IgD-negative memory B cell (primary cell): ENCODE results near the gene UBE2F. TPM values are rescaled to one million over a fixed set of nuclear protein-coding genes. Genes with fewer than 3 reads are reported as not detected.
"Not testable (repeated sequence)": the region's sequence is repeated elsewhere in the genome, so short reads cannot be mapped to it uniquely, and the experiment has no call there.

Experiments
- H3K27ac Mint-ChIP-seq, 3 donors: one replicate each; pipeline ENCODE4 v1.8.0; 2020 to 2022; ENCODE audit warnings: mild to moderate bottlenecking in 3 of 3, mixed read lengths in 3 of 3, moderate library complexity in 1 of 3
- H3K27me3 Mint-ChIP-seq: one replicate; pipeline ENCODE4 v1.8.0; 2021; ENCODE audit warnings: mixed read lengths
- H3K36me3 Mint-ChIP-seq: one replicate; pipeline ENCODE4 v1.8.0; 2020; ENCODE audit warnings: mild to moderate bottlenecking, mixed read lengths
- H3K4me1 Mint-ChIP-seq, 3 donors: one replicate each; pipeline ENCODE4 v1.8.0; 2020 to 2022; ENCODE audit warnings: mixed read lengths in 3 of 3, mild to moderate bottlenecking in 1 of 3
- H3K4me3 Mint-ChIP-seq, 4 donors: one replicate each; pipeline ENCODE4 v1.8.0; 2020 to 2022; ENCODE audit warnings: mild to moderate bottlenecking in 4 of 4, mixed read lengths in 4 of 4, moderate library complexity in 3 of 4
- H3K9me3 Mint-ChIP-seq, 3 donors: one replicate each; pipeline ENCODE4 v1.8.0; 2020 to 2021; ENCODE audit warnings: mixed read lengths in 3 of 3, mild to moderate bottlenecking in 1 of 3
- polyA plus RNA-seq: library from polyadenylated mRNA; unstranded; fragments of 300-500 nt; fragmentation: Illumina TruSeq; gene quantifications from one replicate; pipeline ENCODE4 v1.2.3, GENCODE V29; 2021

Gene UBE2F
- polyA plus RNA-seq, 1 donor from 2014 or later, result 48.4 TPM

DNA sequence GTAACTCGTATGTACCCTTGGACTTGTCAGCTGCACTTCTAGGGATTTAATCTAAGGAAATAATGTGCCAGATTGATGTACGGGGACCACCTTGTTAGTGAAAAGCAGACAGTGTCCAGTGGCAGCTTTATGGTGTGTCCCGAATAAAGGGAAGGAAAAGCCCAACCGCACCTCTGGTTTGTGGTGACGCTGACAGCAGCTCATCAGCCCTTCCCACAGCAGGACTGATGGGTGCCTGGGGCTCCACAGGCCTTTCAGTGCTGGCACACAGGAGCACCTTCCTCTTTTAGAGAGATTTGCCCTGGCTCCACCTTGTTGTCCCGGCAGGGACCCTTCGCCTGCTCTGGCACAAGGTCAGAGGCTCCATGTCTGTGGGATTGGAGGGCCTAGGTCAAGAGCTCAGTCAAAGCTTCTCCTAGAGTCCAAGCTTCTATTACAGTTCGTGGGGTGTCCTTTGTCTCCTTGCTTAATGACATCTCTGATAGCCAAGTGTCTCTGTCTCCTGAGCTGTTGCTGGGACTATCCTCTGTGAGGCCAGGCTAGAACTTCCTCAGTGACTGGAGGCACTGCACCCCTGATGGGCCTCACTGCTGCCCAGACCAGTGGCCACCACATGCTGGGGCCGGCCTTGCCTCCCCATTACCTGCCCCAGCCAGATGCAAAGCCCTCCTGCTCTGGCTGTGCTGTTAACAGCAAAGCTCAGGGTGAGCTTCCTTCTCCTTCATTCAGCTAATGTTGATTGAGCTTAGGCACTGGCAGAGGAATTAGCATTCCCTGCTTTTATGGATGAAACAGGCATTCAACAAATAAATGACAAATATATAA lies 61.0 kb downstream of the UBE2F start:
- no peak overlapping the region for H3K27ac Mint-ChIP-seq
- peak overlapping the region in 1 of 4 donors; percentile 23 for H3K4me3 Mint-ChIP-seq
- H3K4me1 Mint-ChIP-seq, result no peaks in the 10 kb centered on the region
- no peaks in the 10 kb centered on the region for H3K9me3 Mint-ChIP-seq
- H3K27me3 Mint-ChIP-seq, result no peaks in the 10 kb centered on the region
- peaks cover 11% of the 10 kb centered on the region for H3K36me3 Mint-ChIP-seq

DNA sequence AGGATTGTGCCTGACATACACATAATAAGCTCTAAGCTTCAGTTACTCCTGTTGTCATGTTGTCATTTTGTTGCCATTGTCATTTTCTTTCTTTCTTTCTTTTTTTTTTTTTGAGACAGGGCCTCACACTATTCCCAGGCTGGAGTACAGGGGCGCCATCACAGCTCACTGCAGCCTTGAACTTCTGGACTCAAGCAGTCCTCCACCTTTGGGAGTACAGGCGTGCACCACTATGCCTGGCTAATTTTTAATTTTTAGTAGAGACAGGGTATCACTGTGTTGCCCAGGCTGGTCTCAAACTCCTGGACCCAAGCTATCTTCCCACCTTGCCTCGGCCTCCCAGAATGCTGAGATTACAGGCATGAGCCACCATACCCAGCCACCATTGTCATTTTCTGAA lies 63.0 kb downstream of the UBE2F start:
- no peaks in the 10 kb centered on the region for H3K27me3 Mint-ChIP-seq
- H3K4me1 Mint-ChIP-seq, result no peaks in the 10 kb centered on the region
- peaks cover 11% of the 10 kb centered on the region for H3K36me3 Mint-ChIP-seq
- no peaks in the 10 kb centered on the region for H3K9me3 Mint-ChIP-seq
- H3K27ac Mint-ChIP-seq, result no peak overlapping the region
- H3K4me3 Mint-ChIP-seq, result no peak overlapping the region

- H3K36me3 Mint-ChIP-seq, result peaks cover 11% of the 10 kb centered on the region
- no peak overlapping the region for H3K4me3 Mint-ChIP-seq
- no peaks in the 10 kb centered on the region for H3K4me1 Mint-ChIP-seq
- H3K27ac Mint-ChIP-seq, result no peak overlapping the region
- no peaks in the 10 kb centered on the region for H3K9me3 Mint-ChIP-seq
- H3K27me3 Mint-ChIP-seq, result no peaks in the 10 kb centered on the region
These were observed 63.8 kb downstream of the UBE2F start for GRCh38 chr2:238030422-238031155.

GRCh38 chr2:238031751-238032150 lies 64.9 kb downstream of the UBE2F start:
- peak overlapping the region in 1 of 3 donors; percentile 59 for H3K27ac Mint-ChIP-seq
- H3K4me1 Mint-ChIP-seq, result no peaks in the 10 kb centered on the region
- peaks cover 13% of the 10 kb centered on the region for H3K36me3 Mint-ChIP-seq

GRCh38 chr2:238032755-238033337 lies 66.0 kb downstream of the UBE2F start:
- Mint-ChIP-seq H3K27ac (no peak overlapping the region), H3K36me3 (peaks cover 9% of the 10 kb centered on the region), H3K27me3 (no peaks in the 10 kb centered on the region), H3K4me3 (no peak overlapping the region), H3K4me1 (no peaks in the 10 kb centered on the region), H3K9me3 (no peaks in the 10 kb centered on the region)

More at GRCh38 chr2:238031751-238032150, 64.9 kb downstream of the UBE2F start:
- Mint-ChIP-seq H3K9me3 (no peaks in the 10 kb centered on the region), H3K27me3 (no peaks in the 10 kb centered on the region), H3K4me3 (no peak overlapping the region)

DNA sequence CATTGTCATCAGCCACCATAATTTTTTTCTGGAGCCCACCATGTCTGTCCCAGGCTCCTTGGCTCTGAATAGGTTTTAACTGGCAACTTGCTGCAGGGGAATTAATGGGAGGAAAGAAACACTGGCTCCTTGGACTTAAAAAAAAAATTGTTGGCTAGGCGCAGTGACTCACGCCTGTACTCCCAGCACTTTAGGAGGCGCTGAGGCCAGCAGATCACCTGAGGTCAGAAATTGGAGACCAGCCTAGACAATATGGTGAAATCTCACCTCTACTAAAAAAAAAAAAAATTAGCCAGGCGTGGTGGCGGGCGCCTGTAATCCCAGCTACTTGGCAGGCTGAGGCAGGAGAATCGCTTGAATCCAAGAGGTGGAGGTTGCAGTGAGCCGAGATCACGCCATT lies 67.2 kb downstream of the UBE2F start:
- H3K27me3 Mint-ChIP-seq, H3K4me1 Mint-ChIP-seq, H3K27ac Mint-ChIP-seq, H3K9me3 Mint-ChIP-seq, H3K4me3 Mint-ChIP-seq, H3K36me3 Mint-ChIP-seq: not testable (repeated sequence)

DNA sequence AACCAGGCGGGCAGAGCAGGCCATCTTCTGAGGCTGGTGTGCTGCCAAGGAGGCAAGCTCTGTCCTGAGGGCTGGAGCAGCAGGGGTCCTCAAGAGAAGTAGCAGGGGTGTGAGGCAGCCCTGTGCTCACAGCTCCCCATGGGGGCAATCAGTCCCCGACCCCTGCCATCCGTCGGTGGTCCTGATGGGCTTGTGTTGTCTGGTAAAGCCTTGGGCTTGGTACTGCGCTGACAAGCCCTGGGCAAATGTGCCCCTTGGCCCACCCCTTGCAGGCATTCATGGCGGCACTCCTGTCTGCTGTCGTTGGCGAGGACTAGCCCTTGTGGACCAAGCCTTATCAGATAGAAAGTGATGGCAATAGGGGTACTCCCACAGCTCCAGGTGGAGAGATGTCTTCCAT lies 71.4 kb downstream of the UBE2F start:
- H3K36me3 Mint-ChIP-seq, result peaks cover 14% of the 10 kb centered on the region

GRCh38 chr2:238039151-238039550 lies 72.3 kb downstream of the UBE2F start:
- H3K27ac Mint-ChIP-seq, result peak overlapping the region in 1 of 3 donors; percentile 39
- H3K9me3 Mint-ChIP-seq, result no peaks in the 10 kb centered on the region
- H3K27me3 Mint-ChIP-seq, result no peaks in the 10 kb centered on the region
- no peak overlapping the region for H3K4me3 Mint-ChIP-seq
- peaks cover 0 to 3% (median 0%) of the 10 kb centered on the region in 3 donors for H3K4me1 Mint-ChIP-seq
- H3K36me3 Mint-ChIP-seq, result peaks cover 14% of the 10 kb centered on the region

More for the DNA sequence above, 71.4 kb downstream of the UBE2F start:
- H3K27me3 Mint-ChIP-seq, result no peaks in the 10 kb centered on the region
- no peaks in the 10 kb centered on the region for H3K9me3 Mint-ChIP-seq
- no peak overlapping the region for H3K27ac Mint-ChIP-seq
- no peak overlapping the region for H3K4me3 Mint-ChIP-seq
- H3K4me1 Mint-ChIP-seq, result peaks cover 0 to 3% (median 0%) of the 10 kb centered on the region in 3 donors

GRCh38 chr2:238039985-238040384 lies 73.2 kb downstream of the UBE2F start:
- no peaks in the 10 kb centered on the region for H3K9me3 Mint-ChIP-seq
- peaks cover 14% of the 10 kb centered on the region for H3K36me3 Mint-ChIP-seq
- H3K4me3 Mint-ChIP-seq, result no peak overlapping the region
- H3K27me3 Mint-ChIP-seq, result no peaks in the 10 kb centered on the region
- H3K4me1 Mint-ChIP-seq, result peaks cover 0 to 3% (median 0%) of the 10 kb centered on the region in 3 donors
- H3K27ac Mint-ChIP-seq, result no peak overlapping the region

DNA sequence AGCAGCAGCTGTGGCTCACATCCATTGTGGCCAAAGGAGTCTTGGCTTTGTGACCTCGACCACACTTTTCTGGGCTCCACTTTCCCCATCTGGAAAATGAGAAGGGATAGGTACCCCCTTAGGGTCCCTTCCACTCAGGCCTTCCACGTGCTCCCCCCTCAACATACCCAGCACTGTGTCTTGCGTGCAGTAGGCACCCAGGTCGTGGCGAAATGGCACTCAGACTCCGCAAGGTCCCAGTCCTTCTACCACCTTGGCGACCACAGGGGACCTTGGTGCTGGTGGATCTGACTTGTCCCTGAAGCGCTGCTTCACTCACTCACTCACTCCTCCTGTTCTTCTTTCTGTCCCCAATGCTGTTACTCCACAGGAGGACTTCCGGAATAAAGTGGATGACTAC lies 74.1 kb downstream of the UBE2F start:
- H3K4me3 Mint-ChIP-seq, result no peak overlapping the region
- no peaks in the 10 kb centered on the region for H3K27me3 Mint-ChIP-seq
- H3K36me3 Mint-ChIP-seq, result peaks cover 11% of the 10 kb centered on the region
- peaks cover 0 to 3% (median 0%) of the 10 kb centered on the region in 3 donors for H3K4me1 Mint-ChIP-seq
- H3K27ac Mint-ChIP-seq, result no peak overlapping the region
- H3K9me3 Mint-ChIP-seq, result peaks cover 0 to 2% (median 0%) of the 10 kb centered on the region in 3 donors

- H3K4me1 Mint-ChIP-seq, result peaks cover 0 to 3% (median 0%) of the 10 kb centered on the region in 3 donors
- H3K27ac Mint-ChIP-seq, result peak overlapping the region in 1 of 3 donors; percentile 43
- H3K36me3 Mint-ChIP-seq, result peaks cover 13% of the 10 kb centered on the region
- no peaks in the 10 kb centered on the region for H3K27me3 Mint-ChIP-seq
- peaks cover 0 to 2% (median 2%) of the 10 kb centered on the region in 3 donors for H3K9me3 Mint-ChIP-seq
- H3K4me3 Mint-ChIP-seq, result no peak overlapping the region
These were observed 75.3 kb downstream of the UBE2F start for GRCh38 chr2:238042090-238042489.

DNA sequence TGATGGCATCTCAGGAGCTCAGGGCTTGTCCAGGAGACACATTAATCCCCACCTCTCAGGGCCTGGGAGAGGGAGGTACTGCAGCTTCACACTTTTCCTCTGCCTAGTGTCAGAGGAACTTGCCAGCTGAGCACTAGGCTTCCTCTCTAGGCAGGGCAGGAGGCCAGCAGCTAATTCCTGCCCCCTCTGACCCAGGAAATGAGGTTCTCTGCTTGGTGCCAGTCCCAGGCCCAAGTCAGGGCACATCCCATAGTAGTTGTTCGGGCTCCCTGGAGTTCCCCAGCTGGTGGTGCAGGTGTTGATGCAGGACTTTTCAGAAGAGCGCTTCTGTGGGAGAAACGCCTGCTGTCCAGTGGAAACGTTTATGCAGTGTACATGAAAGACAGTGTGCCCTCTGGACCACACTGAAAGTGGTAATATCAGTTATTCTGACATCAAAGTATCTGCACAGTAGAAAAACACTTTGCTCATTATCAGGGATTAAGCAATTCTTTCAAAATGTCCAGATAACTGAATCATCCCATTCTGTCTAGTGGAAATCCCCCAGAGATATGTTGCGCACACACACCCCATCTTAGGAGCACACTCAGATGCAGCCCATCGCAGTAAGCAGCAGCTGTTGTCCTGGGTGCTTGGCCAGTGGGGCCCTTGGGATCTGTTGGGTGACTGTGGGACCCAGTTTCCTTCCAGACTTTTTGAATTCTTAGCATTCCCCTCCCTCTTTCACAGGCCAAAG lies 76.2 kb downstream of the UBE2F start:
- Mint-ChIP-seq H3K4me3 (no peak overlapping the region), H3K36me3 (peaks cover 14% of the 10 kb centered on the region), H3K27me3 (no peaks in the 10 kb centered on the region)

DNA sequence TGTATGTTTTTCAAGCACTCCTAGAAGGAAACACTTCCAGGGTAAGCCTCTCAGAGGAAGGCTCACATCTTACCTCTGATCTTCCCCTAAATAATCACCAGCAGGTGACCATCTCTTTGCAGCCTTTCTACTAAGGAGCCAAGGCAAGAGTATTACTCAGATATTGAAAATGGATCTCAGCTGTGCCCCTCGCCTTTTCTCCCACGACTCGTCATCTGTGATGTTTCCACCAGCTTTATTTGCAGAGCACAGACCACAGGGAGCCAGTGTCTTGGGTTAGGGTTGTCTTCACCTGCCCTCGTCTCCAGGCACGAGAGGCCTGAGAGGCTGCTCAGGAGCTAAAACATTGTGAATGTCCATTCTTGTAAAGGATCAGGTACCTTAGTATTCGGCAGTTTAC lies 77.0 kb downstream of the UBE2F start:
- Mint-ChIP-seq H3K4me1 (peaks cover 0 to 3% (median 0%) of the 10 kb centered on the region in 3 donors), H3K27ac (no peak overlapping the region), H3K4me3 (no peak overlapping the region), H3K27me3 (no peaks in the 10 kb centered on the region), H3K36me3 (peaks cover 14% of the 10 kb centered on the region), H3K9me3 (peaks cover 5 to 15% (median 7%) of the 10 kb centered on the region in 3 donors)

More for the DNA sequence above, 76.2 kb downstream of the UBE2F start:
- H3K27ac Mint-ChIP-seq, result no peak overlapping the region
- H3K4me1 Mint-ChIP-seq, result peaks cover 0 to 3% (median 0%) of the 10 kb centered on the region in 3 donors
- peaks cover 3 to 10% (median 4%) of the 10 kb centered on the region in 3 donors for H3K9me3 Mint-ChIP-seq

GRCh38 chr2:238045575-238045974 lies 78.8 kb downstream of the UBE2F start:
- H3K27ac Mint-ChIP-seq, result no peak overlapping the region
- H3K36me3 Mint-ChIP-seq, result peaks cover 12% of the 10 kb centered on the region
- H3K4me1 Mint-ChIP-seq, result peaks cover 0 to under 1% (median 0%) of the 10 kb centered on the region in 3 donors
- peaks cover 5 to 15% (median 7%) of the 10 kb centered on the region in 3 donors for H3K9me3 Mint-ChIP-seq
- H3K27me3 Mint-ChIP-seq, result no peaks in the 10 kb centered on the region
- no peak overlapping the region for H3K4me3 Mint-ChIP-seq
